GM13976 (cell line): ENCODE data around the gene STK24.

Experiments used
- DNase-seq: peaks from one replicate; pipeline ENCODE4 v3.0.0; 2012; ENCODE audit warnings: low spot score
- in situ Hi-C: fragments of 300-500 bp; cut with MboI; formaldehyde crosslinking; loops from one replicate; pipeline ENCODE4 v1.12.0; 2022; ENCODE audit warnings: low sequenced_read_pairs, mixed read lengths, inconsistent platforms; ENCODE audit not compliant: unreplicated experiment
- TF ChIP-seq, protein P1 (sequence below): IDR thresholded peaks from 2 replicates; pipeline ENCODE4 v1.5.1; 2012; ENCODE audit warnings: borderline replicate concordance, mild to moderate bottlenecking; ENCODE audit not compliant: insufficient read depth; ENCODE audit errors: extremely low read depth, missing control alignments, control extremely low read depth

The STK24 gene

GRCh38 chr13:98489446-98490194, 87.3 kb downstream of the STK24 start:
- TF ChIP-seq, protein P1, sequence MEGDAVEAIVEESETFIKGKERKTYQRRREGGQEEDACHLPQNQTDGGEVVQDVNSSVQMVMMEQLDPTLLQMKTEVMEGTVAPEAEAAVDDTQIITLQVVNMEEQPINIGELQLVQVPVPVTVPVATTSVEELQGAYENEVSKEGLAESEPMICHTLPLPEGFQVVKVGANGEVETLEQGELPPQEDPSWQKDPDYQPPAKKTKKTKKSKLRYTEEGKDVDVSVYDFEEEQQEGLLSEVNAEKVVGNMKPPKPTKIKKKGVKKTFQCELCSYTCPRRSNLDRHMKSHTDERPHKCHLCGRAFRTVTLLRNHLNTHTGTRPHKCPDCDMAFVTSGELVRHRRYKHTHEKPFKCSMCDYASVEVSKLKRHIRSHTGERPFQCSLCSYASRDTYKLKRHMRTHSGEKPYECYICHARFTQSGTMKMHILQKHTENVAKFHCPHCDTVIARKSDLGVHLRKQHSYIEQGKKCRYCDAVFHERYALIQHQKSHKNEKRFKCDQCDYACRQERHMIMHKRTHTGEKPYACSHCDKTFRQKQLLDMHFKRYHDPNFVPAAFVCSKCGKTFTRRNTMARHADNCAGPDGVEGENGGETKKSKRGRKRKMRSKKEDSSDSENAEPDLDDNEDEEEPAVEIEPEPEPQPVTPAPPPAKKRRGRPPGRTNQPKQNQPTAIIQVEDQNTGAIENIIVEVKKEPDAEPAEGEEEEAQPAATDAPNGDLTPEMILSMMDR: no peak
- in situ Hi-C loops: no loop called here
- no peak for DNase-seq

DNA sequence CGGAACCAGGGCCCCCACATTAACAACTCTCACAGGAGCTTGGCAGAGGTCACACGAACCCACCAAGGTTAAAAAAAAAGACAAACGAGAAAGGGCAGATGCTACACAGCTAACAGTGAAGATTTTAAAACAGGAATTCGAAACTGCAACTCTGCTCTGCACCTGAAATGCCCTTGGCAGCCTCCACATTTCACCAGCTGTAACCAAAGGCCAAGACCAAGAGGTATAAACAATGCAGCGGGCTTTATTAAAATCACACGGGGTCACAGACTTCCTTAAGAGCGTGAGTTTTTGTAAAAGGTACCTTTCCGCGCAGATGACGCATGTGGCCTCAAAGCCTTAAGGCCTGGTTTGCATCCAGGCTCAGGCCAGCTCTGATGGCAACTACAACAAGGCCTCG, 88.2 kb downstream of the STK24 start:
- in situ Hi-C loops: no loop called here
- TF ChIP-seq, protein P1: no peak
- no peak for DNase-seq

DNA sequence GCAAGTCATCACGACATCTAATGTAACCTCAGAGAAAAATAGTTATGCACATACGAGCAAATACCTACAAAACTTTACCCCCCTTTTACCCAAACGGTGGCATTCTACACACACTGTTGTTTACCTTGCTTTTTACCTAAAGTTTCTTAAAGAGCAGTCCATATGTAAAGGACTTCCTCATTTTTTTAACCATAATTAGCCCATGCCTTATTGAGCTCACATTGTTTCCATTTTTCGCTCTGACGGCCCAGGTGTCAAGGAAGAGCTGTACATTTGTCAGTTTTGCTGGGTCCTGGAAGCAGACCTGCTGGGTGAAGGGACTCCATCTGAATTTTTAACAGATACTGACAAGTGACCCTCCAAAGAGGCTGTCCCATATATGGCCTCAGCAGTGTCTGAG, 89.4 kb downstream of the STK24 start:
- in situ Hi-C loops: no loop called here
- no peak for DNase-seq
- TF ChIP-seq, protein P1: no peak

DNA sequence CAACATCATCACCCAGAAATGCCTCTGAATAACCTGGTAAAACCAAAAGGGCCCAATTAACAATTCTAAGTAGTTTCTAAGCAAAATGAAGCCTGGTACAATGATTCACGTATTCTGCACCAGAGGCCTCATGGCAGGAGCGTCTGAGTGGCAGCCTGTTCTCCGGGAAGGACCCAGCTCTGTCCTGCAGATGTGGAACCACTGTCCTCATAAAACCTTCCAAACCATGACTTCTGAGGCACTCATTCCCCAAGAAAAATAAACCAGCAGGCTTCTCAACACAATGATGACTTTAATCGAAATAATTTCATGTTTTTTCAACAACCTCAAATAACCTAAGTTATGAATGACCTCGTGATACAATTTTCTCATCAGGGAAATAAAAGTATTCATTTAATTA, 89.9 kb downstream of the STK24 start:
- in situ Hi-C loops: no loop called here
- no peak for DNase-seq
- TF ChIP-seq, protein P1: no peak

DNA sequence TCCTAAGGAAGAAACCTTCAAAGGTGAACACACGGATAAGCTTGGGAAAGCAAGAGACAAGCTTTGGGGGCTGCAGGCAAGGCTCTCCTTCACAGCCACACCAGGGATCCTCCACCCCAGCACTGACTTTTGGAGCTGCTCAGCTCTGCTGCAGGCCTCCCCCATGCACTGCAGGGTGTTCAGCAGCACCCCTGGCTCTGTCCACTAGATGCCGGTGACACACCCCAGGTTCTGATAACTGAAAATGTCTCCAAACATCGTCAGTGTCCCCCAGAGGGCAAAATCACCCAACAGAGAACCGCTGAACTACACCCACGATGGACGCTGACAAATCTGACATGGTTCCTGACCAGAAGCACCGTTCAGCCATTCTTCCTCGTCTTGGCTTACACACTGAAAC, 90.5 kb downstream of the STK24 start:
- in situ Hi-C loops: no loop called here
- TF ChIP-seq, protein P1: no peak
- DNase-seq: no peak

- TF ChIP-seq, protein P1: no peak
- in situ Hi-C loops: no loop called here
- no peak for DNase-seq
Measured at GRCh38 chr13:98485561-98485960, 91.3 kb downstream of the STK24 start.
